ENCODE data around the gene CDC37L1. TPM values are rescaled to one million over a fixed set of nuclear protein-coding genes. Genes with fewer than 3 reads are reported as not detected.

The CDC37L1 gene
- total and polyA plus RNA-seq, 2 of the 8 experiments (the other 6 are each of a cell fraction or from before 2014, with no cell fraction given) = 4.6 to 23.8 TPM

- no peak for TF ChIP-seq USF2 (IDR thresholded peaks at IDR 0.05; ENCODE audit: low read length)
- no peak for TF ChIP-seq SP4 (IDR thresholded peaks at IDR 0.05; ENCODE audit: low read length)
- no peak for TF ChIP-seq YY1 (IDR thresholded peaks at IDR 0.05; ENCODE audit: low read depth, low read length)
- TF ChIP-seq CHD1 (IDR thresholded peaks at IDR 0.05; ENCODE audit: low read depth, low read length) = no peak
- no peak for TF ChIP-seq HDAC2 (IDR thresholded peaks at IDR 0.05; ENCODE audit: borderline replicate concordance in 1 of 2, low read depth in 2 of 2, low read length in 2 of 2)
- TF ChIP-seq POU5F1 (IDR thresholded peaks at IDR 0.05; ENCODE audit: low read depth, low read length) = no peak
- TF ChIP-seq KDM4A (IDR thresholded peaks at IDR 0.05; ENCODE audit: low read depth, low read length, severe bottlenecking) = no peak
- Histone ChIP-seq H3K23me2 (ENCODE audit: low read depth, low read length) (no peaks in the 10 kb centered on the region), H3K9me3 (ENCODE audit: insufficient read depth in 2 of 2, low read depth in 1 of 2, low read length in 1 of 2) (no peaks in the 10 kb centered on the region), H4K5ac (ENCODE audit: insufficient read length, low read depth, low read length) (no peak overlapping the region), H4K8ac (ENCODE audit: extremely low read depth, insufficient read depth, low read length) (no peak overlapping the region), H3K23ac (ENCODE audit: insufficient read length) (no peak overlapping the region), H3K56ac (replicated peaks; ENCODE audit: insufficient read length, low read depth, low read length) (no peak overlapping the region), H3K4me3 (ENCODE audit: extremely low read depth in 1 of 4, insufficient read depth in 2 of 4, low read depth in 3 of 4, low read length in 4 of 4) (no peak overlapping the region), H3K27me3 (replicated peaks in 1 of 4; ENCODE audit: control insufficient read depth in 3 of 4, extremely low read depth in 1 of 4, insufficient read depth in 3 of 4, low read length in 3 of 4) (no peaks in the 10 kb centered on the region), H3K79me1 (ENCODE audit: low read depth, low read length) (no peaks in the 10 kb centered on the region), H3K14ac (ENCODE audit: insufficient read length) (no peak overlapping the region), H2BK5ac (ENCODE audit: low read depth, low read length) (no peak overlapping the region), H2AK5ac (ENCODE audit: low read depth, low read length) (no peak overlapping the region), H2BK12ac (ENCODE audit: low read depth, low read length) (no peak overlapping the region), H3K9ac (replicated peaks in 1 of 4; ENCODE audit: extremely low read depth in 1 of 4, low read depth in 3 of 4, low read length in 3 of 4) (no peak overlapping the region), H3K27ac (ENCODE audit: low read depth, low read length) (no peak overlapping the region), H4K91ac (replicated peaks; ENCODE audit: insufficient read length, low read length) (no peak overlapping the region), H3K36me3 (ENCODE audit: control insufficient read depth in 2 of 4, insufficient read depth in 4 of 4, low read length in 3 of 4) (no peaks in the 10 kb centered on the region), H3K18ac (ENCODE audit: extremely low read depth, low read length) (no peak overlapping the region), H2BK15ac (ENCODE audit: low read length) (no peak overlapping the region), H3K4me2 (ENCODE audit: insufficient read depth in 1 of 2, low read depth in 2 of 2, low read length in 2 of 2) (no peak overlapping the region), H2AFZ (ENCODE audit: low read length) (no peak overlapping the region), H2BK120ac (replicated peaks; ENCODE audit: low read depth, low read length) (no peak overlapping the region), H3K4ac (replicated peaks; ENCODE audit: insufficient read length, low read depth, low read length) (no peak overlapping the region), H3K79me2 (ENCODE audit: control insufficient read depth in 1 of 2, insufficient read depth in 2 of 2, low read length in 2 of 2) (no peaks in the 10 kb centered on the region), H2BK20ac (ENCODE audit: low read length) (no peak overlapping the region), H3K4me1 (replicated peaks in 1 of 4; ENCODE audit: control insufficient read depth in 3 of 4, insufficient read depth in 4 of 4, low read length in 3 of 4) (no peaks in the 10 kb centered on the region), H4K20me1 (replicated peaks in 1 of 2; ENCODE audit: control insufficient read depth in 1 of 2, insufficient read depth in 2 of 2, low read length in 2 of 2) (no peaks in the 10 kb centered on the region)
- WGBS, 2 experiments (ENCODE audit: extremely low coverage in 1 of 2, insufficient coverage in 1 of 2, insufficient read length in 1 of 2, insufficient replicate concordance in 2 of 2, low coverage in 1 of 2, low lambda C conversion rate in 2 of 2, missing lambda C conversion rate in 1 of 2) = 89% methylated on average over 9 of the region's 10 CpGs; no CpG with 5 or more reads in 1 of the 2 experiments
- DNase-seq (ENCODE audit: low read depth in 1 of 2, low spot score in 2 of 2) (no peak), FAIRE-seq (no peak)
- ChIA-PET CTCF (ENCODE audit: partially characterized antibody) (interaction anchor here (0.7 to 2.1 kb wide), 8 partner anchors 10 to 288 kb away, joined by 3 to 5 read pairs (median 3); no protein-coding TSS in a partner anchor), POLR2A (ENCODE audit: partially characterized antibody) (interaction anchor here (0.8 kb wide), 1 partner anchor 8 kb away, joined by 3 read pairs; no protein-coding TSS in a partner anchor)
Measured at GRCh38 chr9:4654538-4654937, 24.8 kb upstream of the CDC37L1 start.
